ENCODE data around the gene CHDH.

Gene CHDH

GRCh38 chr3:53846134-53846850 lies at the start of gene CHDH, which contains the start of gene IL17RB (continued):
- no peak for TF ChIP-seq ZNF157 (tag by site-specific recombination; IDR thresholded peaks at IDR 0.05)
- TF ChIP-seq ZBTB17 (tag by site-specific recombination; IDR thresholded peaks at IDR 0.05) = peak; percentile 55
- TF ChIP-seq ZNF449 (tag by site-specific recombination; IDR thresholded peaks at IDR 0.05) = 0 out of 2 replicates have a peak, but pooled peaks have one; percentile 28
- TF ChIP-seq ZNF398 (tag by site-specific recombination; IDR thresholded peaks at IDR 0.05) = peak; percentile 29
- no peak for TF ChIP-seq ZNF621 (tag by site-specific recombination; IDR thresholded peaks at IDR 0.05)
- TF ChIP-seq ZNF350 (tag by site-specific recombination; IDR thresholded peaks at IDR 0.05) = no peak
- no peak for TF ChIP-seq ZNF239 (tag by site-specific recombination; IDR thresholded peaks at IDR 0.05)
- peak; percentile 59; the same call in 1 of the 2 replicates for TF ChIP-seq SP7 (tag by site-specific recombination; IDR thresholded peaks at IDR 0.05)
- TF ChIP-seq GFI1B (tag by site-specific recombination; IDR thresholded peaks at IDR 0.05) = no peak
- peak; percentile 63 for TF ChIP-seq PRDM10 (tag by site-specific recombination; IDR thresholded peaks at IDR 0.05)
- no peak for TF ChIP-seq ZBTB48 (tag by site-specific recombination; IDR thresholded peaks at IDR 0.05)
- TF ChIP-seq ZNF146 (tag by site-specific recombination; IDR thresholded peaks at IDR 0.05) = no peak
- TF ChIP-seq ZNF561 (tag by site-specific recombination; IDR thresholded peaks at IDR 0.05; ENCODE audit: borderline replicate concordance) = peak; percentile 81; the same call in 1 of the 2 replicates
- no peak for TF ChIP-seq ZNF488 (tag by site-specific recombination; IDR thresholded peaks at IDR 0.05)
- TF ChIP-seq KLF8 (tag by site-specific recombination; IDR thresholded peaks at IDR 0.05) = peak; percentile 69
- TF ChIP-seq GLI4 (tag by site-specific recombination; IDR thresholded peaks at IDR 0.05) = no peak
- peak; percentile 40; the same call in 1 of the 2 replicates for TF ChIP-seq ZBTB8A (tag by site-specific recombination; IDR thresholded peaks at IDR 0.05)
- TF ChIP-seq ZNF223 (tag by site-specific recombination; IDR thresholded peaks at IDR 0.05) = peak; percentile 76
- TF ChIP-seq ZNF335 (tag by site-specific recombination; conservative IDR thresholded peaks at IDR 0.05) = peak; percentile 73
- peak; percentile 56 for TF ChIP-seq ZFHX2 (tag by site-specific recombination; conservative IDR thresholded peaks at IDR 0.05)
- TF ChIP-seq ZNF692 (tag by site-specific recombination; IDR thresholded peaks at IDR 0.05) = 0 out of 2 replicates have a peak, but pooled peaks have one; percentile 52
- no peak for TF ChIP-seq ZFP3 (tag by site-specific recombination; IDR thresholded peaks at IDR 0.05; ENCODE audit: low read depth)
- TF ChIP-seq ZNF391 (tag by site-specific recombination; IDR thresholded peaks at IDR 0.05; ENCODE audit: borderline replicate concordance, low read depth) = peak; percentile 25; the same call in 1 of the 2 replicates
- no peak for TF ChIP-seq ZNF776 (tag by site-specific recombination; IDR thresholded peaks at IDR 0.05; ENCODE audit: borderline replicate concordance)
- peak; percentile 72 for TF ChIP-seq SP2 (tag by site-specific recombination; IDR thresholded peaks at IDR 0.05)
- TF ChIP-seq FEZF1 (tag by site-specific recombination; IDR thresholded peaks at IDR 0.05) = 0 out of 2 replicates have a peak, but pooled peaks have one; percentile 6
- peak; percentile 82; the same call in 1 of the 2 replicates for TF ChIP-seq ZNF121 (tag by site-specific recombination; IDR thresholded peaks at IDR 0.05)
- peak; percentile 64 for TF ChIP-seq PATZ1 (tag by site-specific recombination; IDR thresholded peaks at IDR 0.05)
- no peak for TF ChIP-seq ZNF184 (tag by site-specific recombination; IDR thresholded peaks at IDR 0.05)

All from HEK293 (cell line).